ENCODE data around the gene RANBP3L. TPM values are rescaled to one million over a fixed set of nuclear protein-coding genes. Genes with fewer than 3 reads are reported as not detected.

The RANBP3L gene
- total RNA-seq, 4 donors from 2014 or later, result 6.5 to 15.8 (median 8.5) TPM

- intact Hi-C loops (cut with DNase I), result no loop called here
- no peak for TF ChIP-seq POLR2A (IDR thresholded peaks at IDR 0.05)
- no peak for TF ChIP-seq CTCF (IDR thresholded peaks at IDR 0.05)
- DNase-seq, result no peak
- Histone ChIP-seq H3K4me3 (replicated peaks in 1 of 3) (no peak overlapping the region), H3K9me3 (no peaks in the 10 kb centered on the region), H3K4me1 (no peaks in the 10 kb centered on the region), H3K36me3 (no peaks in the 10 kb centered on the region), H3K27ac (no peak overlapping the region), H3K27me3 (no peaks in the 10 kb centered on the region)
- WGBS, 2 donors, result 95 to 99% methylated on average over 2 of the region's 2 CpGs
Measured at GRCh38 chr5:36208786-36209185, 92.9 kb downstream of the RANBP3L start.

- H3K4me3 ChIP-seq (replicated peaks in 1 of 3), result no peak overlapping the region
- H3K27me3 ChIP-seq, result no peaks in the 10 kb centered on the region
- no peak overlapping the region for H3K27ac ChIP-seq
- H3K36me3 ChIP-seq, result no peaks in the 10 kb centered on the region
- intact Hi-C loops (cut with DNase I), result no loop called here
- no peak for DNase-seq
- H3K4me1 ChIP-seq, result no peaks in the 10 kb centered on the region
- TF ChIP-seq CTCF (IDR thresholded peaks at IDR 0.05) (no peak), POLR2A (IDR thresholded peaks at IDR 0.05) (no peak)
- H3K9me3 ChIP-seq, result no peaks in the 10 kb centered on the region
Measured at GRCh38 chr5:36206913-36207312, 94.8 kb downstream of the RANBP3L start.

GRCh38 chr5:36205329-36205728, 96.4 kb downstream of the RANBP3L start:
- WGBS, 2 donors, result 92 to 97% methylated on average over 2 of the region's 2 CpGs
- no peak overlapping the region for H3K27ac ChIP-seq
- H3K4me3 ChIP-seq (replicated peaks in 1 of 3), result no peak overlapping the region
- intact Hi-C loops (cut with DNase I), result no loop called here
- H3K4me1 ChIP-seq, result no peaks in the 10 kb centered on the region
- no peak for DNase-seq
- H3K9me3 ChIP-seq, result no peaks in the 10 kb centered on the region
- peaks cover 7 to 8% of the 10 kb centered on the region in 2 donors for H3K36me3 ChIP-seq
- TF ChIP-seq POLR2A (IDR thresholded peaks at IDR 0.05) (no peak), CTCF (IDR thresholded peaks at IDR 0.05) (no peak)
- no peaks in the 10 kb centered on the region for H3K27me3 ChIP-seq

- TF ChIP-seq POLR2A (IDR thresholded peaks at IDR 0.05) (no peak), CTCF (IDR thresholded peaks at IDR 0.05) (no peak)
- 47 to 53% methylated on average over 3 of the region's 3 CpGs for WGBS, 2 donors
- Histone ChIP-seq H3K9me3 (no peaks in the 10 kb centered on the region), H3K4me1 (no peaks in the 10 kb centered on the region), H3K27me3 (no peaks in the 10 kb centered on the region), H3K27ac (no peak overlapping the region), H3K4me3 (replicated peaks in 1 of 3) (no peak overlapping the region), H3K36me3 (peaks cover 8 to 19% of the 10 kb centered on the region in 2 donors)
- peak; percentile 7 to 12 for DNase-seq
- intact Hi-C loops (cut with DNase I), result no loop called here
Measured at GRCh38 chr5:36202521-36202961, 99.2 kb downstream of the RANBP3L start.

- no peak overlapping the region for H3K4me3 ChIP-seq (replicated peaks in 1 of 3)
- intact Hi-C loops (cut with DNase I), result no loop called here
- H3K36me3 ChIP-seq, result peaks cover 24 to 25% of the 10 kb centered on the region in 2 donors
- TF ChIP-seq CTCF (IDR thresholded peaks at IDR 0.05) (no peak), POLR2A (IDR thresholded peaks at IDR 0.05) (no peak)
- no peaks in the 10 kb centered on the region for H3K27me3 ChIP-seq
- no peak overlapping the region for H3K27ac ChIP-seq
- no peaks in the 10 kb centered on the region for H3K9me3 ChIP-seq
- WGBS, 2 donors, result 91 to 94% methylated on average over 4 of the region's 4 CpGs
- DNase-seq, result no peak
- H3K4me1 ChIP-seq, result no peaks in the 10 kb centered on the region
Measured at GRCh38 chr5:36200513-36200912, 101.2 kb downstream of the RANBP3L start.

Measured in thyroid gland (tissue), 4 donors.